Naive thymus-derived CD4-positive, alpha-beta T cell (primary cell): ENCODE results near the gene ACADS. TPM values are rescaled to one million over a fixed set of nuclear protein-coding genes. Genes with fewer than 3 reads are reported as not detected.

Experiments
- ATAC-seq: fragments of 150-1000 bp; cut with Tn5 transposase; 2 replicates; pipeline ENCODE4 v1.10.0; 2021; ENCODE audit warnings: mild to moderate bottlenecking, moderate library complexity
- CTCF ChIA-PET: fragments of 350-600 bp; sonication (Branson Sonifier 250); formaldehyde crosslinking; loops from one replicate; lab custom pipeline; 2021; ENCODE audit warnings: antibody characterized with exemption; lab: Charles Lee
- POLR2A ChIA-PET: fragments of 350-600 bp; sonication (Branson Sonifier 250); formaldehyde crosslinking; loops from one replicate; lab custom pipeline; 2021; ENCODE audit warnings: antibody characterized with exemption, inconsistent platforms; lab: Charles Lee
- DNase-seq, 9 donors: peaks; one replicate each; pipeline versions ENCODE4 v3.0.0 to v3.0.0-alpha.2; 2020 to 2022; ENCODE audit warnings: mixed read lengths in 1 of 9
- H3K27ac ChIP-seq: one replicate; pipeline ENCODE4 v1.7.0; 2013; ENCODE audit warnings: mild to moderate bottlenecking, low read depth, low read length, moderate library complexity
- H3K27me3 ChIP-seq, 2 donors: one replicate each; pipeline ENCODE4 v1.7.0; 2013; ENCODE audit warnings: low read length in 2 of 2, mild to moderate bottlenecking in 2 of 2, moderate library complexity in 2 of 2; ENCODE audit not compliant: control insufficient read depth in 2 of 2, insufficient read depth in 2 of 2
- H3K36me3 ChIP-seq, 3 experiments: 1 replicate in 2 of 3; 2 replicates in 1 of 3; pipeline ENCODE4 v1.7.0; 2013; ENCODE audit warnings: low read length in 3 of 3, mild to moderate bottlenecking in 3 of 3, moderate library complexity in 1 of 3; ENCODE audit not compliant: insufficient read depth in 3 of 3, control insufficient read depth in 2 of 3
- H3K4me1 ChIP-seq, 2 donors: one replicate each; pipeline ENCODE4 v1.7.0; 2013; ENCODE audit warnings: low read length in 2 of 2, mild to moderate bottlenecking in 2 of 2, moderate library complexity in 1 of 2; ENCODE audit not compliant: control insufficient read depth in 2 of 2, insufficient read depth in 2 of 2
- H3K4me3 ChIP-seq: 2 replicates; pipeline ENCODE4 v1.7.0; 2013; ENCODE audit warnings: mild to moderate bottlenecking, low read length
- H3K9me3 ChIP-seq, 3 experiments: 1 replicate in 2 of 3; 2 replicates in 1 of 3; pipeline ENCODE4 v1.7.0; 2013; ENCODE audit warnings: low read length in 3 of 3; ENCODE audit not compliant: control insufficient read depth in 2 of 3
- H3K27ac Mint-ChIP-seq, 9 donors: one replicate each; pipeline ENCODE4 v1.8.0; 2020 to 2022; ENCODE audit warnings: mixed read lengths in 9 of 9, mild to moderate bottlenecking in 8 of 9, moderate library complexity in 5 of 9, inconsistent platforms in 2 of 9
- H3K27me3 Mint-ChIP-seq, 5 donors: one replicate each; pipeline ENCODE4 v1.8.0; 2021 to 2022; ENCODE audit warnings: mixed read lengths in 5 of 5, mild to moderate bottlenecking in 1 of 5
- H3K36me3 Mint-ChIP-seq, 5 donors: one replicate each; pipeline ENCODE4 v1.8.0; 2020 to 2022; ENCODE audit warnings: mixed read lengths in 5 of 5, mild to moderate bottlenecking in 3 of 5, inconsistent platforms in 1 of 5
- H3K4me1 Mint-ChIP-seq, 7 donors: one replicate each; pipeline ENCODE4 v1.8.0; 2020 to 2022; ENCODE audit warnings: mixed read lengths in 7 of 7, mild to moderate bottlenecking in 3 of 7, inconsistent platforms in 1 of 7
- H3K4me3 Mint-ChIP-seq, 10 donors: one replicate each; pipeline ENCODE4 v1.8.0; 2020 to 2022; ENCODE audit warnings: mild to moderate bottlenecking in 10 of 10, mixed read lengths in 10 of 10, moderate library complexity in 6 of 10, inconsistent platforms in 2 of 10
- H3K9me3 Mint-ChIP-seq, 11 donors: one replicate each; pipeline ENCODE4 v1.8.0; 2020 to 2022; ENCODE audit warnings: mixed read lengths in 11 of 11, mild to moderate bottlenecking in 4 of 11, inconsistent platforms in 1 of 11, moderate library complexity in 1 of 11
- intact Hi-C, 2 donors: fragments of 100-400 bp; cut with micrococcal nuclease; formaldehyde crosslinking; loops; one replicate each; pipeline ENCODE4 v1.15.1; 2023
- polyA plus RNA-seq, 2 donors: library from polyadenylated mRNA; unstranded; fragments of 300-500 nt; fragmentation: Illumina TruSeq; gene quantifications; one replicate each; pipeline ENCODE4 v1.2.3, GENCODE V29; 2021
- total RNA-seq, 6 experiments: library from RNA in 5 of 6; stranded (reverse) in 5 of 6; gene quantifications; 1 replicate in 5 of 6; 2 replicates in 1 of 6; pipeline ENCODE4 v1.2.3 and lab custom pipeline; 2021 to 2026

Gene ACADS
- total and polyA plus RNA-seq, 7 experiments from 2014 or later = 10.4 to 28.7 (median 16.0) TPM

GRCh38 chr12:120736404-120737331, 11.0 kb downstream of the ACADS start:
- no peaks in the 10 kb centered on the region for H3K27me3 ChIP-seq
- H3K27ac ChIP-seq = no peak overlapping the region
- DNase-seq (no peak), ATAC-seq (peak; percentile 14)
- Mint-ChIP-seq H3K27me3 (no peaks in the 10 kb centered on the region), H3K36me3 (peaks cover 0 to 12% (median 8%) of the 10 kb centered on the region in 5 donors), H3K4me1 (peaks cover 0 to 3% (median 0%) of the 10 kb centered on the region in 7 donors), H3K4me3 (no peak overlapping the region), H3K27ac (peak overlapping the region in 1 of 9 donors; percentile 46), H3K9me3 (no peaks in the 10 kb centered on the region)
- POLR2A ChIA-PET = no interaction called here
- H3K36me3 ChIP-seq = peaks cover 0 to 33% (median 0%) of the 10 kb centered on the region in 3 experiments
- no peaks in the 10 kb centered on the region for H3K4me1 ChIP-seq
- intact Hi-C loops = no loop called here
- no peak overlapping the region for H3K4me3 ChIP-seq
- H3K9me3 ChIP-seq = no peaks in the 10 kb centered on the region
- CTCF ChIA-PET = no interaction called here

- no peaks in the 10 kb centered on the region for H3K27me3 ChIP-seq
- peaks cover 0 to 12% (median 8%) of the 10 kb centered on the region in 5 donors for H3K36me3 Mint-ChIP-seq
- H3K9me3 Mint-ChIP-seq = no peaks in the 10 kb centered on the region
- DNase-seq (no peak), ATAC-seq (no peak)
- H3K36me3 ChIP-seq = peaks cover 0 to 33% (median 0%) of the 10 kb centered on the region in 3 experiments
- no peaks in the 10 kb centered on the region for H3K9me3 ChIP-seq
- H3K4me3 ChIP-seq = no peak overlapping the region
- no peak overlapping the region for H3K4me3 Mint-ChIP-seq
- CTCF ChIA-PET = no interaction called here
- H3K27ac Mint-ChIP-seq = no peak overlapping the region
- H3K4me1 Mint-ChIP-seq = peaks cover 0 to 3% (median 0%) of the 10 kb centered on the region in 7 donors
- no peaks in the 10 kb centered on the region for H3K4me1 ChIP-seq
- no peaks in the 10 kb centered on the region for H3K27me3 Mint-ChIP-seq
- H3K27ac ChIP-seq = no peak overlapping the region
- intact Hi-C loops = no loop called here
- POLR2A ChIA-PET = no interaction called here
These were observed 12.1 kb downstream of the ACADS start for GRCh38 chr12:120737557-120738251.

GRCh38 chr12:120738252-120739030, 12.8 kb downstream of the ACADS start:
- Mint-ChIP-seq H3K36me3 (peaks cover 0 to 10% (median 5%) of the 10 kb centered on the region in 5 donors), H3K9me3 (no peaks in the 10 kb centered on the region), H3K27me3 (no peaks in the 10 kb centered on the region), H3K4me3 (no peak overlapping the region), H3K4me1 (peaks cover 0 to 3% (median 0%) of the 10 kb centered on the region in 7 donors), H3K27ac (no peak overlapping the region)
- Histone ChIP-seq H3K9me3 (no peaks in the 10 kb centered on the region), H3K36me3 (peaks cover 0 to 33% (median 0%) of the 10 kb centered on the region in 3 experiments), H3K4me3 (no peak overlapping the region), H3K4me1 (no peaks in the 10 kb centered on the region), H3K27ac (no peak overlapping the region), H3K27me3 (no peaks in the 10 kb centered on the region)
- ChIA-PET POLR2A (no interaction called here), CTCF (no interaction called here)
- DNase-seq = no peak
- no peak for ATAC-seq
- intact Hi-C loops = no loop called here

GRCh38 chr12:120739031-120739762, 13.6 kb downstream of the ACADS start:
- no peaks in the 10 kb centered on the region for H3K27me3 ChIP-seq
- no peak for DNase-seq
- peaks cover 0 to 2% (median 0%) of the 10 kb centered on the region in 5 donors for H3K36me3 Mint-ChIP-seq
- no peaks in the 10 kb centered on the region for H3K9me3 ChIP-seq
- ChIA-PET POLR2A (no interaction called here), CTCF (no interaction called here)
- no peaks in the 10 kb centered on the region for H3K27me3 Mint-ChIP-seq
- H3K27ac ChIP-seq = no peak overlapping the region
- no peak for ATAC-seq
- no peak overlapping the region for H3K27ac Mint-ChIP-seq
- H3K4me1 Mint-ChIP-seq = peaks cover 0 to 3% (median 0%) of the 10 kb centered on the region in 7 donors
- intact Hi-C loops = no loop called here
- H3K4me3 Mint-ChIP-seq = no peak overlapping the region
- no peak overlapping the region for H3K4me3 ChIP-seq
- H3K36me3 ChIP-seq = peaks cover 0 to 27% (median 0%) of the 10 kb centered on the region in 3 experiments
- no peaks in the 10 kb centered on the region for H3K9me3 Mint-ChIP-seq
- no peaks in the 10 kb centered on the region for H3K4me1 ChIP-seq

- Mint-ChIP-seq H3K9me3 (no peaks in the 10 kb centered on the region), H3K27me3 (no peaks in the 10 kb centered on the region), H3K36me3 (peaks cover 0 to 4% (median 0%) of the 10 kb centered on the region in 5 donors), H3K4me1 (peaks cover 0 to 3% (median 0%) of the 10 kb centered on the region in 7 donors), H3K27ac (peak overlapping the region in 1 of 9 donors; percentile 60), H3K4me3 (no peak overlapping the region)
- Histone ChIP-seq H3K4me1 (no peaks in the 10 kb centered on the region), H3K27ac (no peak overlapping the region), H3K36me3 (peaks cover 0 to 25% (median 0%) of the 10 kb centered on the region in 3 experiments), H3K9me3 (no peaks in the 10 kb centered on the region), H3K27me3 (no peaks in the 10 kb centered on the region), H3K4me3 (no peak overlapping the region)
- CTCF ChIA-PET = no interaction called here
- intact Hi-C loops = no loop called here
- DNase-seq (no peak), ATAC-seq (no peak)
- POLR2A ChIA-PET = no interaction called here
These were observed 14.4 kb downstream of the ACADS start for GRCh38 chr12:120739821-120740613.
